ENCODE results near the gene FERMT3.

The FERMT3 gene

GRCh38 chr11:64232182-64232966, 25.9 kb downstream of the FERMT3 start:
- no peak for TF ChIP-seq CTCF (IDR thresholded peaks at IDR 0.05; ENCODE audit: low read depth, low read length)
- DNase-seq (ENCODE audit: extremely low read depth, low read depth): no peak

GRCh38 chr11:64232967-64233315, 26.4 kb downstream of the FERMT3 start:
- DNase-seq (ENCODE audit: extremely low read depth, low read depth): no peak
- no peak for TF ChIP-seq CTCF (IDR thresholded peaks at IDR 0.05; ENCODE audit: low read depth, low read length)

- no peak for TF ChIP-seq CTCF (IDR thresholded peaks at IDR 0.05; ENCODE audit: low read depth, low read length)
- DNase-seq (ENCODE audit: extremely low read depth, low read depth): no peak
Measured at GRCh38 chr11:64233913-64234586, 27.5 kb downstream of the FERMT3 start, which contains the start of gene VEGFB. TSS of gene VEGFB (plus strand) at chr11:64234584. CDS start at chr11:64234834, 250 bp downstream.

GRCh38 chr11:64234647-64235379, 28.3 kb downstream of the FERMT3 start:
- no peak for DNase-seq (ENCODE audit: extremely low read depth, low read depth)

GRCh38 chr11:64235437-64236161, 29.1 kb downstream of the FERMT3 start:
- no peak for DNase-seq (ENCODE audit: extremely low read depth, low read depth)
- TF ChIP-seq CTCF (IDR thresholded peaks at IDR 0.05; ENCODE audit: low read depth, low read length): no peak

More at GRCh38 chr11:64234647-64235379, 28.3 kb downstream of the FERMT3 start:
- TF ChIP-seq CTCF (IDR thresholded peaks at IDR 0.05; ENCODE audit: low read depth, low read length): no peak

GRCh38 chr11:64237484-64237951, 31.0 kb downstream of the FERMT3 start:
- no peak for DNase-seq (ENCODE audit: extremely low read depth, low read depth)
- no peak for TF ChIP-seq CTCF (IDR thresholded peaks at IDR 0.05; ENCODE audit: low read depth, low read length)
